HG03571 (cell line): ENCODE data around the gene ESYT2.

Experiments used
- ATAC-seq: cut with Tn5 transposase; IDR thresholded peaks from one replicate; pipeline ENCODE4 v1.9.1; 2021; ENCODE audit not compliant: unreplicated experiment

Gene ESYT2

DNA sequence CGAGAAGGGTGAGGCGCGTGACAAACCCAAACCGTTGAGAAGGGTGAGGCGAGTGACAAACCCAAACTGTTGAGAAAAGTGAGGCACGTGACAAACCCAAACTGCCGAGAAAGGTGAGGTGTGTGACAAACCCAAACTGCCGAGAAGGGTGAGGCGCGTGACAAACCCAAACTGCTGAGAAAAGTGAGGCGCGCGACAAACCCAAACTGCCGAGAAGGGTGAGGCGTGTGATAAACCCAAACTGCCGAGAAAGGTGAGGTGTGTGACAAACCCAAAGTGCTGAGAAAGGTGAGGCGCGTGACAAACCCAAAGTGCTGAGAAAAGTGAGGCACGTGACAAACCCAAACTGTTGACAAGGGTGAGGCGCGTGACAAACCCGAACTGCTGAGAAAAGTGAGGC is 25.0 kb downstream of the ESYT2 start:
- no peak for ATAC-seq

DNA sequence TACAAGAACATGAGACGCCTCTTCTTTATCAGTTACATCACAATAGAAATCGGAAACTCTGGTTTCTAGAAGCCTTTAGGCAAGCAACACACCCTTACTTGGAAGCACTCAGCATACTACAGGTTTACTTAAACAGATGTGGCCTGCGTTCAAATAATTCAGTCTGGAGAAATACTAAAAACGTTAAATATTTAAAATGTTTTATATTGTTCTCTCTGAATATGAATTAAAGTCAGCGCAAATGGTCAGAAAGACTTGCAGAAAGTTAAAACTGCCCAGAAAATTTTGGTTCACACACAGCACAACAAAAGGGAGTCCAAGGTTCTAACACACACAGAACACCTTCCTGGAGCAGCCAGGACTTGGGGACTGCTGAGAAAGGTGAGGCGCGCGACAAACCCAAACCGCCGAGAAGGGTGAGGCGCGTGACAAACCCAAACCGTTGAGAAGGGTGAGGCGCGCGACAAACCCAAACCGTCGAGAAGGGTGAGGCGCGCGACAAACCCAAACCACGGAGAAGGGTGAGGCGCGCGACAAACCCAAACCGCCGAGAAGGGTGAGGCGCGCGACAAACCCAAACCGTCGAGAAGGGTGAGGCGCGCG is 25.8 kb downstream of the ESYT2 start:
- ATAC-seq, result no peak

DNA sequence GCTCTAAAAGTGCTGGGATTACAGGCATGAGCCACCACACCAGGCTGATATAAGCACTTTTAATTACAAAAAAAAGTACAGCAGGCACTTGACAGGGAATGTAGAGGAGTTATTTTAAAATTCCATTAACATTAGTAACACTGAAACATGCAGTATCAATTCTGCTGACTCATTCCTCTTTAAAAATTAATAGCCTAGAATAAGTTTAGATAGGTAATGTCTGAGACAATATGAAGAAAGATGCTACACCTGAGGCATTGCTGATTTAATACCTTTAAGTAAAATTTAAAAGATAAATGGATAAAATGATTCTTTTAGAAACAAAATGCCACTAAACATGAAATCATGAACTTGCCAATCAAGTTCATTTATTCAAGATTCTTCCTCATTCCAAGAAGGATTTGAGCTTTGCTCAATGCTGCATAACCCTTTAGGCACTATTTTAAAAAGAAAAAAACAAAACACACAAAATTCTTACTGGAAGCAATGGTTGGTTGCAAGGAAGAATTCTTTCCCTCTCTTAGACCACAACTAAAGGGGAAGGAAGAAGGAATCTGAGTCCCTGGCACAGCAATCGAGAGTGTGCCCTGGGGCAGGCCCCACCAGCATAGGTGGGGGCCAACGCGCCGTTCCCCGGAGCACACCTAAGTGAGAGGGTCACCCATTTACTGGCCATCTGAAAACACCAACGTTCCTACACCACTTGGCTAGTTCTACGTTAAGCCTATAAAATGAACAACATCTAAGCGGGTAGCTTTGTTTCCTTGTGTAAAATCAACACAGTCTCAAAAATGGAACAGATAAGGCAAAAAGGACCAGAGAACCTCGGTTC is 26.6 kb downstream of the ESYT2 start:
- ATAC-seq, result no peak

DNA sequence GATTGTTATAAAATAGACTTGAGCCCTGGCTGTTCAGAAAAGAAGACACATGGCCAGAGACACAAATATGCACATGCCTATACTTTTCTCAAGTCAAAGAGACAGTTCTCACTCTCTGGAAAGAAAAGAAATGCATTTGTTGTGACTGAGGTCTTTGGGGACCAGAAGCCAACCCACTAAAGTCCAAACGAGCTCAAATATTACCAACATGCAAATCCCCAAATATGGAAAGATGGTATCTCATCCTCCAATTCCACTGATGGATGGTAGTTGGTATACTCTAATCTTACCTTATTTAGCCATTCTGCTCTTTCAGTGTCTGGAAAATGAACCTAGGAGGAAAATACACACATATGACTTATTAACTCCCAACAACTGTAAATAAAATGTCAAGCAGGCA is 30.6 kb downstream of the ESYT2 start:
- no peak for ATAC-seq

DNA sequence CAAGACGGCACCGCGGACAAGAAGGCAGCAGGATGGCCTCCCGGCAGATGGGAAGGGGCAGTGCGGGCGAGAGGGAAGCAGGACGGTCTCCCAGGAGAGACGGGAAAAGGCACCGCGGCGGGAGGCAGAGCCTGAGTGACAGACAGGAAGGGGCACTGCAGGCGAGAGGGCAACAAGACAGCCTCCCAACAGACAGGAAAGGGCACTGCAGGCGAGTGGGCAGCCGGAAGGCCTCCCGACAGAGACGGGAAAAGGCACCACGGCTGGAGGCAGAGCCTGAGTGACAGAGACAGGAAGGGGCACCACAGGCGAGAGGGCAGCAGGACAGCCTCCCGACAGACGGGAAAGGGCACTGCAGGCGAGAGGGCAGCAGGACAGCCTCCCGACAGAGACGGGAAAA is 32.6 kb downstream of the ESYT2 start:
- no peak for ATAC-seq

DNA sequence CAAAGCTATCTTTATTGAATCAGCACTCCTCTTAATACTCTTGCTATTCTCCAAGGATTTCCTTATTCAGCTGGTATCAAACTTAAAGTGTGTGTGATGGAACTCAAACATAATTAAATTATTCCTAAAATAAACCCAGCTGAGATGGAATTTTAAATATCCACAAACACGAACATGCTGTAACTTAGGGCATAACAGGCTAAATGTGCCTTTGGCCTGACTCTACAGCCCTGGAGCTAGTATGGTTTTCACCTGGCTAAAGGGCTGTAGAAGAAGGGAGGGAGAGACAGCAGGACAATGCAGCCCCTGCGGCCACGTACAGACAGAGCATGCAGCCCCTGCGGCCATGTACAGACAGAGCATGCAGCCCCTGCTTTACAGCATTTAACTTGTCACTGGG is 34.0 kb downstream of the ESYT2 start:
- ATAC-seq, result no peak

DNA sequence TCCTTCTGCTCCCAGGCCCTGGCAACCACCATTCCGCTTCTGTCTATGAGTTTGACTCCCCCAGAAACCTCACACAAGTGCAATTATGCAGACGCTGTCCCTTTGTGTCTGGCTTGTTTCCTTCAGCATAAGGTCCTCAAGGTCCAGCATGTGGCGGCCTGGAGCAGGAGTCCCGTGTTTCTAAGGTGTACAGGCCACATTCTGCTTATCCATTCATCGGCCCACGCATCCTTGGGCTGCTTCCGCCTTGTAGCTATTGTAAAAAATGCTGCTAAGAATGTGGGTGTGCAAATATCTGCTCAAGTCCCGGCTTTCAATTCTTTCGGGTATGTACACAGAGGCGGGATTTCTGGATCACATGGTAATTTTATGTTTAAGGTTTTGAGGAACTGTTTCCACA is 38.2 kb downstream of the ESYT2 start:
- ATAC-seq, result no peak

DNA sequence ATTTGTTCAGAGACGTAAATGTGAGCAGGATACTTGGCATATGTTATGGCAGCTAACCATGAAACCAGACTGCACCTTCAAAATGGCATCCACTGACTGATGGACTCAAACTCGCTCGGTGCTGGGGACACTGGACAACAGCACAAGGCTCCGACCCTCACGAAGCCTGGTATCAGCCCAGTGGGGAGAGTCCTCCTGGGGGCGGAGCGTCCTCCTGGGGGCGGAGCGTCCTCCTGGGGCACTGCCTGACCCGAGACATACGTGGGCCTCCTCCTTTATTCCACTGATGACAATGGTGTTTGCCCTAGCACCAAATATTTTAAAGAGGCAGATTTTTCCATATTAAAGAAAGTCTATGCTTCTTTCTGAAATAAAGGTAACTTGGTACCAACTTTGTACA is 39.5 kb downstream of the ESYT2 start:
- ATAC-seq, result no peak

DNA sequence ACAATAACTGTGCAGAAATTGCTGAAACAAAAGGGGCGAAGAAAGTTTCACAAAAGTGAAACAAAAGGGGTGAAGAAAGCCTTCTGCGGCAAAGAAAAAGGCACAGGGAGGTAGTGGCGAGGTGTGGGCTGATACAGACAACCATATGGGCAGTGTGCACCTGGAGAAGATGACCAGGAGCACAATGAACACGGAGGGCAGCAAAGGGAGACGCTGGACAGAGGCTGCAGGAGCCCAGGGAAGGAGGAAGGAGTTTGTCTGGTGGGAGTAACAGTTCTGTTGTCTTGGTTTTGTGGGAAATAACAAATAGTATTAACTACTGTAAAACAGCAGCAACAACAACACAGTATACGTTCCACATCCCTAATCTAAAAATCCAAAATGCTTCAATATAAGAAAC is 42.4 kb downstream of the ESYT2 start:
- no peak for ATAC-seq

DNA sequence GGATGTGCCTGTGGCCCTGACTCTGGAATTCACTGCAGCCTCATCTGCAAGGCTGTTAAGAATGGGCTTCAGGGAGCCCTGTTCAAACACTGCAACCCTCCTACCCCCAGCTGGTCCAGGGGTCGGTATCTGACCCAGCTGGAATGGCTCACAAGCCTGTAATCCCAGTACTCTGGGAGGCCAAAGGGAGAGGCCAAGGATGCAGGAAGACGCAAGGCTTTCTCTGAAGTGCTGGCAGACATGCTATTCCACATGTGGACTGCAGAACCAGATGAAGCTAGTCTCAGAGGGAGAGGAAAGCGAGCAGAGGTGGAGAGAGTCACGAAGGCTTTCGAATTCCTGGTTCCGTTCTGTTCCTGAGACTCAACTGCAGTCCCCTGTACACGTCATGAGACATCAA is 45.0 kb downstream of the ESYT2 start:
- no peak for ATAC-seq

DNA sequence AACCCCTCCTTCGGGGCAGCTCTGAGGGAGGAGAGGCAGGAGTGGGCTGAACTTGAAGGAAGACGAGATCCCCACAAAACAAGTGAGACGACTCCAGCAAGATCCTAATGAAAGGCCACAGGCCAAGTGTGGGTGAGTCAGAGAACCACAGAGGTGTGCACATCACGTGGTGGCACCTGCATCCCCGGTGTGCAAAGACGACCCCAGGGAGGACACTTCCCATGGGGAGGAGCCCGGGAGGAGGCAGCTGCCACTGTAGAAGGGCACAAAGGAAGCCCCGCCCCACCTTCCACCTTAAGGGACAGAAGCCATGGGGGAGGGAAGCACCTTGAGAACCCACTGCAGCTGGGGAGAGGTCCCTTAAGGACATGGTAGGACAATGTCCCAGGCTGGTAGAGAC is 45.7 kb downstream of the ESYT2 start:
- no peak for ATAC-seq

DNA sequence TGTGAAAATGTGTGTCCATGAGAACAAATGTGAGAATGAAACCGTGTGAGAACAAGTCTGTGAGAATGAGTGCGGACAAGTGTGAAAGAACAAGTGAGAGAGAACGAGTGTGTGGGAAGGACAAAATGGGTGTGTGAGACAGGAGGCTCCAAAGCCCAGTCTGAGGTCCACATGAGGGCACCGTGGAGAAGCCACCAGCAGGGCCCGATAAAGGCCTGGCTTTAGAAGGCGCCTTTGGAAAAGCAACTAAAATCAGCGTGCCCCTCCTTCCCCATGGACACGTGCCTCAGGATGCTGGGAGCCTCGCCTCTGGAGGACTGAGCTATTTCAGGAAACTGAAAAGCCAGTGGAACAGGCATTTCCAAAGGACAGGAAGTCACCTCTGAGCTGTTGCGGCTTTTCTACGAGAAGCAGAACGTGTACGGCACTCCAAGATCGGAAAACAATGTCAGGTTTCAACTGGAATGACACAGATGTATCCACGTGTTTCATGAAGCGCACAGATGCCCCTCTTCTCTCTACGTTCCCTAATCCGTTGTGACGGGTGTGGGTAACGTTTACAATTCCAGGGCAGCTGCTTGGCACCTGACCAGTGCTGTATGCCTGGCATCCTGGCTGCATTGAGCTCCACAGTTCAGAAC is 46.4 kb downstream of the ESYT2 start:
- no peak for ATAC-seq

DNA sequence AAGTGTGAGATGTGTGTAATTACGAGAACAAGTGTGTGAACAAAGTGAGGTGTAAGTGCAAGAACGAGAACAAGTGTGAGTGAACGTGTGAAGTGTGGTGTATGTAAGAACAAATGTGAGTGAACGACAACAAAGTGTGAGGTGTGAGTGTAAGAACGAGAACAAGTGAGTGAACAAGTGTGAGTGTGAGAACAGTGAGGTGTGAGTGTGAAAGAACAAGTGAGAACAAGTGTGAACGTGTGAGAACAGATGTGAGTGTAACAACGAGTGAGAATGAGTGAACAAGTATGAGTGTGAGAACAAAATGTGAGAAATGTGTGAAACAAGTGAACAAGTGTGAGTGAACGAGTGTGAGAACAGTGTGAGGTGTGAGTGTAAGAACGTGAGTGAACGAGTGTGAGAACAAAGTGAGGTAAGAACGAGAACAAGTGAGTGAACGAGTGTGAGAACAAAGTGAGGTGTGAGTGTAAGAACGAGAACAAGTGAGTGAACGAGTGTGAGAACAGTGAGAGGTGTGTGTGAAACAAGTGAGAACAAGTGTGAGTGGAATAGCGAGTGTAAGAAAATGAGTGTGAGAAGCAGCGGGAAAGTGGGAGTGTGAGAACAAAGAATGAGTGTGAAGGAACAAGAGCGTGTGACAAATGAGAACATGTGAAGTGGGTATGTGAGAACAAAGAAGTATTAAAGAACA is 47.2 kb downstream of the ESYT2 start:
- ATAC-seq, result no peak

DNA sequence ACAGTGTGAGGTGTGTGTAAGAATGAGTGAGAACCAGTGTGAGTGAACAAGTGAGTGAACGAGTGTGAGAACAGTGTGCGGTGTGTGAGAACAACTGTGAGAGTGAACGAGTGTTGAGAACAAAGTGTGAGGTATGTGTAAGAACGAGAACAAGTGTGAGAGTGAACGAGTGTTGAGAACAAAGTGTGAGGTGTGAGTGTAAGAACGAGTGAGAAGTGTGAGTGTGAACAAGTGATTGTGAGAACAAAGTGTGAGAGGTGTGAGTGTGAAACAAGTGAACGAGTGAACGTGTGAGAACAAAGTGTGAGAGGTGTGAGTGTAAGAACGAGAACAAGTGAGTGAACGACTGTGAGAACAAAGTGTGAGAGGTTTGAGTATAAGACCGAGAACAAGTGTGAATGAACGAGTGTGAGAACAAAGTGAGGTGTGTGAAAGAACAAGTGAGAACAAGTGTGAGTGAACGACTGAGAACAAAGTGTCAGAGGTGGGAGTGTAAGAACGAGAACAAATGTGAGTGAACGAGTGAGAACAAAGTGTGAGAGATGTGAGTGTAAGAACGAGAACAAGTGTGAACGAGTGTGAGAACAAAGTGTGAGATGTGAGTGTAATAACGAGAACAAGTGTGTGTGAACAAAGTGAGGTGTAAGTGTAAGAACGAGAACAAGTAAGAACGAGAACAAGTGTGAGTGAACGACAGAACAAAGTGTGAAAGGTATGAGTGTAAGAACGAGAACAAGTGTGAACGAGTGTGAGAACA is 47.9 kb downstream of the ESYT2 start:
- no peak for ATAC-seq

DNA sequence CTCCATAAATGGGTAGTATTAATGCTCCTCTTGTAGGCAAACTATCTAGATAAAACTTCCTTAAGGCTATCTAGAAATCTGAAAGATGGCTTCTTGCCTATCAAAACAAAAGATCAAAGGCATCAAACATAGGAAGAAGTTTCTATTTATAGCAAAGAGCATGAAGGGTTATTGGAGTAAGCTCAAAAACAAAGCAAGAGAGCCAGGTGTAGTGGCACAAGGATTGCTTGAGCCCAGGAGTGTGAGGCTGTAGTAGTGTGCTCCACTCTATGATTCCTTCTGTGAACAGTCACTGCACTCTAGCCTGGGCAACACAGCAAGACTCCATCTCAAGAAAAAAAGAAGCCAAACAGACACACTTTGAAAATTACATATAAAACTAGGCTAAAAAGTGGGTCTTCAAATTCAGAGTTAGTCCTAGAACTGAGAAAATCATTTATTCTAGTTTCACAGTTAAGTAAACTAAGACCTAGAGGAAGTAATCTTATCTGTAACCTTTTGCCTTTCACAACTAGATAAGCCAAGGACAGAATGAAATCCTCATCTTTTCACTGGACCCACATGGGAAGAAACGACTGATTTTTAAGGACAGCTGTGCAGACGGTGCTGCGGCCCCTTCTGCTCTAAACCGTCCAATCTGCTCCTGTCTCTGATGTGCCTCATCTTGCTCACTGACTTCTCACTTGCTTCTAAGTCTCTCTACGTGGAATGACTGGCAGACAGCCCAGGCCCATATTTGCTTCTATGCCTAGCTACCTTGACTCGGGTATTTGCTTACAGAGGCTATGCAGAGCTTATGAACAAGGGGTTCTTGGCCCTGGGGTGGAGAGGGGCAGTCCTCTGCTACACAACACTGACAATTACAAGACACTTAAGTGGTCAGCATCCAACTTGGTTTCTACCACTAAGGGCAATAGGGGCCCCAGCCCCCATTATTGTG is 50.0 kb downstream of the ESYT2 start:
- no peak for ATAC-seq

DNA sequence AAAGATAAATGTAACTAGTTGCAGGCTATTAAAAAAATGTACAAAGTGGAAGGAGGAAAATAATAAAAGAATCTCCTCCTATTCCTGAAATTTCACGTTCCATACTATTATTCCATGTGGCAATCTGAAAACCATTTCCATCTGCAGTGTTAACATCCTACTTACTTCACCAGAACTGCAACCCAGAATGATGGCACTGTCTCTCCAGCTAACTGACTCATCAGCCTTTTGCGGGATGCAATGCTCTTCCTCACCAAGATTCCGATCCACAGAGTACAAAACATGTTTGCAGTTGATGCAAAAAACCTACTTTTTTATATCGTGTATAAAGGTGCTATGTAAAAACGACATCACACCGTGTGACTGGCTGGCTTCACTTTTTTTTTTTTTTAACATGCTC is 50.8 kb downstream of the ESYT2 start:
- ATAC-seq, result no peak

DNA sequence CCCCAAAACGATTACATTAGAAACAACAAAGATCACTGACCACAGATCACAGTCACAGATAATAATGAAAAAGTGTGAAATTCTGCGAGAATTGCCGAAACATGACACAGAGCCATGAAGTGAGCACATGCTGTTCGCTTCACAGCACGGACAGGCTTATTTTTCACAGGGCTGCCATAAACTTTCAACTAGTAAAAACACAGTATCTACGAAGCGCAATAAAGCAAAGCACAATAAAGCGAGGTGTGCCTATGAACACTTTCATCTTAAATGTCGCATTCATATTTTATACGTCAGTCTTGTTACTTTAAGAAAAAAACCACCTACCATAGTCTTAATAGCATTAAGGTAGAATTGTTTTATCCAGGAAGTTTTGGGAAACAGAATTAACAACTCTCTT is 51.5 kb downstream of the ESYT2 start:
- ATAC-seq, result no peak

DNA sequence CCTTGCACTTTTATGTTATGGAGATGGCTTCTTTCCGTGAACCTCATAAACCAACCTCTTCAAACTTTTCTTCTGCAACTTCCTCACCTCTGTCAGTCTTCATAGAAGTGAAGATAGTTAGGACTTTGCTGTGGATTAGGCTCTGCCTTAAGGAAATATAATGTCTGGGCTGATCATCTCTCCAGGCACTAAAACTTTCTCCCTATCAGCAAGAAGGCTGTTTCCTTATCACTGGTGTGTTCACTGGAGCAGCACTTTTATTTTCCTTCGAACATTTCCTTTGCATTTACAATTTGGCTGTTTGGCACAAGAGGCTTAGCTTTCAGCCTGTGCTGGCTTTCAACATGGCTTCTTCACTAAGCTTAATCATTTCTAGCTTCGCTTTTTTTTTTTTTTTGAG is 52.8 kb downstream of the ESYT2 start:
- ATAC-seq, result no peak

DNA sequence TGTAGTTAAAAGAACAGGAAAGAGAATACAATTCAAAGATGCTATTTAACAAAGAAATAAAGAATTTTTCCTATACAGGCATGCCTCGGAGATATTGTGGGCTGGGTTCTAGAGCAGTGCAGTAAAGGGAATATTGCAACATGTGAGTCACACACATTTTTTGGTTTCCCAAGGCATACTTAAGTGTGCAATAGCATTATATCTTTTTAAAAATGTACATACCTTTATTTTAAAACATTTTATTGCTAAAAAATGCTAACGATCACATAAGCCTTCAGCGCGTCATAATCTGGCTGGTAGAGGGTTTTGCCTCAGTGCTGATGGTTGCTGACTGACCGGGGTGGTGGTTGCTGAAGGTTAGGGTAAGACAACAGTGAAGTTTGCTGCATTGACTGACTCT is 54.4 kb downstream of the ESYT2 start:
- no peak for ATAC-seq

DNA sequence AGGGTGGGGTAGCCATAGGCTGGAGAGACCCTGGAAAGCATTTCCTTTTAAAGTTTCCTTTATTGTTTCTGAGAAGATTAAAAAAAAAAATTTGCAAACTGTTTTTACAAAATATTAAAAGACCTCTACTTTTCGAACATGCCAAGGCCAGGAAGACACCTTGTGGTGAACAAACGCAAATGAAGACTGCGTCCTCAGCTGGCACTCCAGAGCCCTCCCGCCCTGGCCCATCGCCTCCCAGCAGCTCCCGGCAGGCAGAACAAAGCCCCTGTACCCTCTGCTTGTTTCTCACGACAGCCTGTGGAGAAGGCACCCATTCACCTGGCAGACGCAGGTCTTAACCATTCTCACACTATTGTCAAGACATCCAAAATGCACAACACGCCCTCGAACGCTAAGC is 56.4 kb downstream of the ESYT2 start:
- no peak for ATAC-seq
